Motor neuron (in vitro differentiated cells): ENCODE measurements around the gene PRELID1. TPM values are rescaled to one million over a fixed set of nuclear protein-coding genes. Genes with fewer than 3 reads are reported as not detected.

ENCODE experiments used
- ATAC-seq, 8 experiments: fragments of 200-7000 bp; cut with Tn5 transposase; replicated peaks in 6 of 8; 2 replicates each; pipeline ENCODE4 v1.8.0; 2021; ENCODE audit warnings: mild to moderate bottlenecking in 8 of 8, moderate library complexity in 8 of 8
- H3K27ac ChIP-seq, 2 donors: fragments of 250-450 bp; sonication (Bioruptor Pico); 2 replicates each; pipeline ENCODE4 v1.9.0; 2021; ENCODE audit warnings: antibody characterized with exemption in 2 of 2, mild to moderate bottlenecking in 2 of 2, moderate library complexity in 1 of 2
- H3K4me1 ChIP-seq, 2 donors: fragments of 250-450 bp; sonication (Bioruptor Pico); replicated peaks in 1 of 2; 2 replicates each; pipeline ENCODE4 v1.6.1; 2021; ENCODE audit warnings: antibody characterized with exemption in 2 of 2, mild to moderate bottlenecking in 2 of 2, moderate library complexity in 1 of 2
- H3K4me3 ChIP-seq, 5 donors: fragments of 250-450 bp; sonication (Bioruptor Pico); 2 replicates each; pipeline ENCODE4 v1.9.0; 2021; ENCODE audit warnings: antibody characterized with exemption in 5 of 5, mild to moderate bottlenecking in 5 of 5, moderate library complexity in 4 of 5
- WGBS, 10 experiments: fragments of 450-650 bp; shearing (Covaris generic); methylation state at CpG; one replicate each; pipeline ENCODE4 v1.0.0; 2022; 5-methylcytosine and 5-hydroxymethylcytosine counted together
- in situ Hi-C, 9 experiments: fragments of 400-800 bp; cut with MboI; loops; one replicate each; pipeline ENCODE4 v1.15.0; 2021; ENCODE audit warnings: low sequenced_read_pairs in 9 of 9, low pct_unique_long_range_greater_than_20kb in 2 of 9; ENCODE audit not compliant: unreplicated experiment in 9 of 9
- total RNA-seq, 8 experiments: library from RNA; unstranded; fragments of 300-600 nt; gene quantifications; 2 replicates each; pipeline versions ENCODE4 v1.2.3 to v1.2.4, GENCODE V29; 2022

The PRELID1 gene
- total RNA-seq, 8 experiments from 2014 or later, result 64.9 to 154 (median 93.2) TPM

DNA sequence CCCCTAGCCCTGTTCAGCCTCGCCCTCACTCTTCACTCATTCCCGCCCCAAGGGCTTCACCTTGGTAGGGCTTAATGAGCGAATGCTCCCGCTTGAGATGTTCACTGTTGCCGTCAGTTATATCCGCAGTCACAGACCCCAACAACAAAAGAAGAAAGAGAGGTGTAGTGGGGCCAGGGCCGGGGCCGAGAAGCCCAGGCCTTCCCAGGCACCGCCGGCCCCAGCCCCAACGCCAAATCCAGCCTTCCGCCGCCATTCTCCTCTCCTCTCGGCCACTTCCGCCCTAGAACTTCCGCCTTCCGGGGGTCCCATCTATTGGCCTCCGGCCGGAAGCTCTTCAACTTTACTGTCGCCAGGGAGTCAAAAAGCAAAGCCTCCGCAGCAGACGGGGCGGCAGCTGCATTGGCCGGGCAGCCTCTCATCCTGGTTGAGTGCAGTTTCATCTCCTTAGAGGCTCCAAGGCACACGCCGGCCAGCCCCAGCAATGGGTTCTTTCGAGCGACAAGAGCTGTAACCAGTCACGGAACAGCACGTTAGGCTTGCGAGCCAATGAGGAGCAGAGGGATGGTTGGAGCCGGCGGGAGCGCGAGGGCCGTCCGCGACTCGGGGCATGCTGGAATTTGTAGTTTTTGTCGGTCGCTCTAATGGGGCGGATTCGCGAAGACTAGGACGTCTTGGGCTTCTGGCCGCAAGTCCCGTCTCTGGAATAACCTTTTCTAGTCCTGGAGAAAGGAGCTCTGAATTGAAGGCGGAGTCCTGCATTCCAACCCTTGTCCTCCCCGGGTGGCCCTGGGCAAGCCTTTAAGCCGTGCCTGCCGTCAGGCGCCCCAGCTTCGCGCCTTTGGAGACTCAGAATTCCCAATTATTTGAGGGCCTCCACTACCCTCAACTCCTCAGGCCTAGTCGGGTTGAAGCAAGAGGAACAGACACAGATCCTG lies 48.1 kb downstream of the PRELID1 start, which contains the start of gene LMAN2:
TSS of gene LMAN2 (minus strand) at position 277 of the 938 bp plus-strand sequence. CDS start at position 256, 21 bp downstream.
- ATAC-seq, result peak; percentile 96 to 99 (median 98)
- H3K4me1 ChIP-seq, result peaks cover 10 to 11% of the 10 kb centered on the region in 2 donors
- peak within 1 kb of the TSS; percentile 63 to 92 (median 71) for H3K4me3 ChIP-seq
- 0 to 70% (median 9%) methylated on average over 1 to 28 of the region's 55 CpGs; no CpG with 5 or more reads in 2 of the 10 experiments for WGBS, 10 experiments
- in situ Hi-C loops, result no loop called here
- H3K27ac ChIP-seq, result peak within 1 kb of the TSS; percentile 93 to 95

GRCh38 chr5:177353093-177353492 lies 49.5 kb downstream of the PRELID1 start:
- in situ Hi-C loops, result no loop called here

DNA sequence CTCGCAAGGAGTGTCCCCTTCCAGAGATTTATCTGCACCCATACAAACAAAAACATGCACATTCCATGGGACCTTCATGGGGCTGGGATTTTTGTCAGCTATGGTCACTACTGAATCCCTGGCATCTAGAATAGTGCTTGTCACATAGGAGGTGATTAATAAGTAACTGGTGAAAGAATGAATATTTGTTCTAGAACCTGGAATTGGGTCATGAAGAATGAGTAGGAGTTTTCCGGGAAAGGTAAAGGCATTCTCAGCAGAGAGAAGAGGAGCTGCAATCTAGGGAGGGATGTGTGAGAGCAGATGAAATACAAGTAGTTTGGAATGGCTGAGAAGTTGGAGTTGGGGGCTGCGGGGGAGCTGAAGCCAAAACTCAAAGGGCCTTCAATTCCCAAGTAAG lies 50.7 kb downstream of the PRELID1 start:
- in situ Hi-C loops, result no loop called here
- Histone ChIP-seq H3K4me1 (peaks cover 10 to 14% of the 10 kb centered on the region in 2 donors), H3K4me3 (no peak overlapping the region), H3K27ac (no peak overlapping the region)
- WGBS, 10 experiments, result 58 to 100% (median 77%) methylated on average over 1 to 3 of the region's 3 CpGs; no CpG with 5 or more reads in 3 of the 10 experiments
- ATAC-seq, result no peak

More at GRCh38 chr5:177353093-177353492, 49.5 kb downstream of the PRELID1 start:
- H3K27ac ChIP-seq, result no peak overlapping the region
- H3K4me3 ChIP-seq, result no peak overlapping the region
- 53 to 86% (median 82%) methylated on average over 2 to 5 of the region's 5 CpGs; no CpG with 5 or more reads in 2 of the 10 experiments for WGBS, 10 experiments
- no peak for ATAC-seq
- peaks cover 10 to 11% of the 10 kb centered on the region in 2 donors for H3K4me1 ChIP-seq

GRCh38 chr5:177354711-177355110 lies 51.1 kb downstream of the PRELID1 start:
- no peak overlapping the region for H3K4me3 ChIP-seq
- ATAC-seq, result no peak
- H3K27ac ChIP-seq, result no peak overlapping the region
- H3K4me1 ChIP-seq, result peaks cover 10 to 14% of the 10 kb centered on the region in 2 donors
- WGBS, 10 experiments, result 40 to 93% (median 60%) methylated on average over 1 to 3 of the region's 3 CpGs; no CpG with 5 or more reads in 1 of the 10 experiments
- in situ Hi-C loops, result no loop called here

DNA sequence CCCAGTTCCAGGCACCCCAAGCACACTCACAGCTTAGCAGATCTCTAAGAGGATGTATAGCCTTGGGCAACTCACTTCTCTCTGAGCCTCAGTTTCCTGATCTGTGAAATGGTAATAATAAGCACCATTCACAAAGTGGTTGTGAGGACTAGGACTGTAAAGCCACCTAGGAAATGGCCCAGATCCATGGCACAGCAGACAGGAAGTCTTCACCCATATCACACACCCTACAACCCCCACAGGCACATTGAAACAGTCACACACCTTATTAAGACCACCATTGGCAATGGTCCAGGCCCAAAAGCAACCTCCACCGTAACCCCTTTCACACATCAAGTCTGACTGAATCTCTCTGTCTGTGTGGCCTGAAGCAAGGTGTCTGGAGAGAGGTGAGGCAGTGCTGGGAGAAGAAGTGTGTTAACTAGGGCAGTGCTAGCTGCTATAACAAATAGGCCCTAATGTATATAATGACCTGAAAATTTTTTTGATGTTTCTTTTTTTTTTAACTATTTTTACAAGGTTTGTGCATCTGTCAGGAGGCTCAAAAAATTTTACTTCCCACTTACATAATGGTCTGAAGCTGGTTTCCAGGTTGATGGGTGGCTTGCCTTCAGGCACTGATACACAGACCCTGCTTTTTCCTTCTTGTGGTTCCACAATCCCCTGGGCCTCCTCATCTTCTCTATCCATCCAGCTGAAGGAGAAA lies 51.7 kb downstream of the PRELID1 start:
- in situ Hi-C loops, result no loop called here
- ATAC-seq, result no peak
- 57 to 100% (median 100%) methylated on average over 1 of the region's 1 CpG; no CpG with 5 or more reads in 6 of the 10 experiments for WGBS, 10 experiments

DNA sequence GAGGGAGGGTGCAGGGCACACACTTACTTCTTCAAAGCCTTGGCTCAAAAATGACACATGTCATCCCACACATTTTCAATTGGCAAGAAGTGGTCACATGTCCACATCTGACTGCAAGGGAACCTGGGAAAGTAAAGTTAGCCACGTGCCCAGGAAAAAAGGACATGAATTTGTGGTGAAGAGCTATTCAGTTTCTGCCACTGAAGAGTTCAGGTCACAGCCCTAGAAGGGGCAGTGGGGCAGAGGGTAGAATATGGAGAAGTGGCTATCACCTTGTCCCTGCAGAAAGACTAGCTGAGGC lies 52.2 kb downstream of the PRELID1 start:
- ATAC-seq, result no peak
- WGBS, 10 experiments, result 0 to 33% (median 0%) methylated on average over 1 of the region's 1 CpG; no CpG with 5 or more reads in 5 of the 10 experiments
- Histone ChIP-seq H3K4me1 (peaks cover 0 to 5% of the 10 kb centered on the region in 2 donors), H3K4me3 (no peak overlapping the region), H3K27ac (no peak overlapping the region)
- in situ Hi-C loops, result no loop called here

More for the DNA sequence above, 51.7 kb downstream of the PRELID1 start:
- H3K4me1 ChIP-seq, result peaks cover 4 to 10% of the 10 kb centered on the region in 2 donors
- H3K27ac ChIP-seq, result no peak overlapping the region
- H3K4me3 ChIP-seq, result no peak overlapping the region

Other genes starting within 250 kb of the PRELID1 start
- gene FGFR4, start 216.9 kb upstream of the PRELID1 start, total RNA-seq, result 10 to 100 TPM in 1 of 8 experiments, 1 to 10 TPM in 6, under 1 TPM in 1; 0.98 to 11.2 (median 2.2) TPM
- gene NSD1, start 170.0 kb upstream of the PRELID1 start, total RNA-seq, result 10 to 100 TPM; 23.9 to 91.7 (median 32.6) TPM
- gene RAB24, start 80 bp upstream of the PRELID1 start, total RNA-seq, result 10 to 100 TPM; 14.6 to 34.0 (median 23.8) TPM
- gene MXD3, start 8.1 kb downstream of the PRELID1 start, total RNA-seq, result 10 to 100 TPM in 2 of 8 experiments, 1 to 10 TPM in 6; 2.4 to 34.1 (median 6.3) TPM
- 100 to 1,000 TPM in 4 of 8 experiments, 10 to 100 TPM in 4; 48.3 to 219 (median 111) TPM for gene LMAN2, start 47.9 kb downstream of the PRELID1 start, total RNA-seq
- 10 to 100 TPM in 1 of 8 experiments, 1 to 10 TPM in 7; 2.3 to 23.9 (median 4.7) TPM for gene RGS14, start 54.1 kb downstream of the PRELID1 start, total RNA-seq
- gene SLC34A1, start 80.6 kb downstream of the PRELID1 start, total RNA-seq, result under 1 TPM in 6 of 8 experiments, not detected in 2; 0.05 to 0.94 (median 0.42) TPM
- under 1 TPM in 1 of 8 experiments, not detected in 7; 0.92 TPM for gene PFN3, start 96.9 kb downstream of the PRELID1 start, total RNA-seq
- gene F12, start 105.8 kb downstream of the PRELID1 start, total RNA-seq, result 1 to 10 TPM; 1.0 to 6.5 (median 2.4) TPM
- 10 to 100 TPM; 16.2 to 29.5 (median 21.5) TPM for gene GRK6, start 122.9 kb downstream of the PRELID1 start, total RNA-seq
- 1 to 10 TPM; 2.0 to 8.1 (median 3.8) TPM for gene PRR7, start 143.0 kb downstream of the PRELID1 start, total RNA-seq
- gene DBN1, start 169.8 kb downstream of the PRELID1 start, total RNA-seq, result 100 to 1,000 TPM in 6 of 8 experiments, 10 to 100 TPM in 2; 70.8 to 406 (median 136) TPM
- 100 to 1,000 TPM in 2 of 8 experiments, 10 to 100 TPM in 6; 24.6 to 116 (median 54.3) TPM for gene PDLIM7, start 193.8 kb downstream of the PRELID1 start, total RNA-seq
- gene DOK3, start 206.0 kb downstream of the PRELID1 start, total RNA-seq, result 1 to 10 TPM in 7 of 8 experiments, under 1 TPM in 1; 0.92 to 4.9 (median 2.4) TPM
- gene DDX41, start 213.2 kb downstream of the PRELID1 start, total RNA-seq, result 100 to 1,000 TPM in 3 of 8 experiments, 10 to 100 TPM in 5; 72.7 to 158 (median 97.0) TPM